Measurements from ENCODE around the gene DPH7.
"Not testable (repeated sequence)": the region's sequence is repeated elsewhere in the genome, so short reads cannot be mapped to it uniquely, and the experiment has no call there.

DPH7 gene

GRCh38 chr9:137545123-137545522 lies 33.6 kb downstream of the DPH7 start:
- no peak for DNase-seq

GRCh38 chr9:137544176-137544760 lies 34.5 kb downstream of the DPH7 start:
- DNase-seq = peak; percentile 52 to 73 (median 64)

- DNase-seq = no peak
Observed at GRCh38 chr9:137543237-137543963, 35.3 kb downstream of the DPH7 start.

GRCh38 chr9:137542486-137542885 lies 36.2 kb downstream of the DPH7 start:
- DNase-seq = no peak

GRCh38 chr9:137540536-137540935 lies 38.2 kb downstream of the DPH7 start:
- no peak for DNase-seq

GRCh38 chr9:137538058-137538457 lies 40.7 kb downstream of the DPH7 start:
- DNase-seq = no peak

- DNase-seq = peak in 1 of 4 experiments; percentile 21
Observed at GRCh38 chr9:137536594-137537131, 42.1 kb downstream of the DPH7 start.

- no peak for DNase-seq
Observed at GRCh38 chr9:137535120-137535428, 43.7 kb downstream of the DPH7 start.

- peak; percentile 54 to 76 (median 66) for DNase-seq
Observed at GRCh38 chr9:137534256-137535119, 44.2 kb downstream of the DPH7 start.

GRCh38 chr9:137532891-137533468 lies 45.7 kb downstream of the DPH7 start:
- DNase-seq = not testable (repeated sequence)

GRCh38 chr9:137531099-137531765 lies 47.5 kb downstream of the DPH7 start:
- DNase-seq = no peak

GRCh38 chr9:137530331-137530730 lies 48.4 kb downstream of the DPH7 start:
- peak; percentile 30 to 61 (median 41) for DNase-seq

- DNase-seq = no peak
Observed at GRCh38 chr9:137524981-137525317, 53.8 kb downstream of the DPH7 start.

GRCh38 chr9:137524161-137524980 lies 54.4 kb downstream of the DPH7 start:
- no peak for DNase-seq

- no peak for DNase-seq
Observed at GRCh38 chr9:137522746-137523455, 55.8 kb downstream of the DPH7 start.

- DNase-seq = no peak
Observed at GRCh38 chr9:137521405-137521985, 57.2 kb downstream of the DPH7 start.

GRCh38 chr9:137520614-137521404 lies 57.9 kb downstream of the DPH7 start:
- no peak for DNase-seq

- DNase-seq = no peak
Observed at GRCh38 chr9:137519553-137519952, 59.2 kb downstream of the DPH7 start.

GRCh38 chr9:137518661-137519459 lies 59.9 kb downstream of the DPH7 start:
- DNase-seq = not testable (repeated sequence)
